IPS DF 6.9 (cell line): ENCODE measurements around the gene AKR1C1.
"Not testable (repeated sequence)": the region's sequence is repeated elsewhere in the genome, so short reads cannot be mapped to it uniquely, and the experiment has no call there.

Experiments
- DNase-seq: peaks from one replicate; pipeline ENCODE4 v3.0.0-alpha.2; 2013; ENCODE audit warnings: low read depth, low spot score
- H3K27ac ChIP-seq: one replicate; pipeline ENCODE4 v1.5.1; 2013; ENCODE audit warnings: low read length, control low read depth
- H3K27me3 ChIP-seq: 2 replicates; pipeline ENCODE4 v1.6.1; 2013; ENCODE audit warnings: mild to moderate bottlenecking, low read length; ENCODE audit not compliant: control insufficient read depth, insufficient read depth
- H3K36me3 ChIP-seq: 2 replicates; pipeline ENCODE4 v1.6.1; 2013; ENCODE audit warnings: low read length; ENCODE audit not compliant: control insufficient read depth, insufficient read depth
- H3K4me1 ChIP-seq: 2 replicates; pipeline ENCODE4 v1.6.1; 2013; ENCODE audit warnings: low read length; ENCODE audit not compliant: control insufficient read depth, insufficient read depth
- H3K4me3 ChIP-seq: 2 replicates; pipeline ENCODE4 v1.5.1; 2013; ENCODE audit warnings: mild to moderate bottlenecking, low read length
- H3K9me3 ChIP-seq: 2 replicates; pipeline ENCODE4 v1.6.1; 2013; ENCODE audit warnings: low read length, inconsistent platforms; ENCODE audit not compliant: control insufficient read depth, insufficient read depth
- WGBS: extraction: QIAGEN DNeasy Blood & Tissue Kit; methylation state at CpG from one replicate; pipeline ENCODE4 v1.1.7; 2013; ENCODE audit warnings: mixed read lengths, missing lambda C conversion rate; ENCODE audit not compliant: insufficient read length, insufficient coverage; 5-methylcytosine and 5-hydroxymethylcytosine counted together

AKR1C1 gene

DNA sequence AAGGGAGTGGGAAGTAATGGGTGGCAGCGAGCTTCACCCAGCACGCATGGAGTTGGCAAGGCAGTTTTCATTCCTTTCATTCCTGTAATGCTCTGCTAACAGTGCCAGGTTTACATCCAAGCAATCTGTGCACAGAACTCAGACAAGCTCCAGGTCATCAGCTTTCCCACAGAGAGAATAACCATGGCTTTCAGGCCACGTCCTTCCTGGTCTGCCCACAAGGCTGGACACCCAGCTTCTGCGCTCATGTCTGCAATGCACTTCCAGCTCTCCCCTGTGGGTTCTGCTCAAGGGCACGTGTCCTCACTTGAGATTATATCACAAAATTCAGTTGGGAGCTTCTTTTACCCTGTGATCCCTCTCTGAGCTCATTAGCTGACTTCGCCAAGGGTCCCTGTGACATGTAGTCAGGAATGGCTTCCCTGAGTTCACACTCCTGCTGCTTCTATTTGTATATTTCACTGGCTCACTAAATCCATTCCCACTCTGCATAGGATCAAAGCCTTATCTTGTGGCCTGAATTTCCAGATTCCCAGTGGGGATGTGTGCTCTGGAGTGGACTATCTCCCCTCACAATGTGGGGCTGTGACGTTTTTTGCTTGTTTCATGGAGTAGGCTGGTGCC lies 21.9 kb downstream of the AKR1C1 start:
- Histone ChIP-seq H3K4me3 (no peak overlapping the region), H3K9me3 (no peaks in the 10 kb centered on the region), H3K27ac (no peak overlapping the region), H3K27me3 (no peaks in the 10 kb centered on the region), H3K36me3 (no peaks in the 10 kb centered on the region), H3K4me1 (peaks cover 3% of the 10 kb centered on the region)
- WGBS: no CpG with 5 or more reads among the region's 7 CpGs
- DNase-seq: no peak

DNA sequence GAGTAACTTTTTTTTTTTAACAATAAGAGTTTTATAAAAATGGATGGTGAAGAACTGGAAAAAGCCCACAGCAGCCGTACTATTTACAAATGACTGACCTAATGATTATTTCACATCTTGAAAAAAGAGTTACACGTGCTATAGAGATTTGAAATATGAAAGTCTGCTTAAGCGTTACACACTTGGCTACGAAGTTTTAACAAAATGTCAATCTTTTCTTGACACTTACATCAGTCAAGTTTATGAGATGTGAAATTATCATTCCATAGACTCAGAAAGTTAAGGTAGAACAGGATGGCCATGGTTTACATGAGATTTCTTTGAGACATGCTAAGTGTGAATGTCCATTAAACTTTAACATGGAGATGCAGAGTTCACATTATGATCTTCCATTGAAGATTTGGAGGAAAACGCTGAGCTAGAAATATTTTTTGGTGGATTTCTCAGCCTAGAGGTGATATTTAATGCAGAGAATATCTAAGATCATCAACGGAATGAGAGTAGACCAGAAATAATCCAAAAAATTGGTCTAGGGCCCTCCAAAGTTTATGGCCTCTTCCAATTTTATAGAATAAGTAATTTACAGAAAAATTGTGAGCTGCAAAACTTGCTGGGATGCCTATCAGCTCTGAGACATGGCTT lies 24.9 kb downstream of the AKR1C1 start:
- not testable (repeated sequence) for H3K4me1 ChIP-seq, H3K27me3 ChIP-seq, H3K9me3 ChIP-seq, DNase-seq, H3K27ac ChIP-seq, H3K4me3 ChIP-seq, H3K36me3 ChIP-seq
- no CpG with 5 or more reads among the region's 6 CpGs for WGBS

DNA sequence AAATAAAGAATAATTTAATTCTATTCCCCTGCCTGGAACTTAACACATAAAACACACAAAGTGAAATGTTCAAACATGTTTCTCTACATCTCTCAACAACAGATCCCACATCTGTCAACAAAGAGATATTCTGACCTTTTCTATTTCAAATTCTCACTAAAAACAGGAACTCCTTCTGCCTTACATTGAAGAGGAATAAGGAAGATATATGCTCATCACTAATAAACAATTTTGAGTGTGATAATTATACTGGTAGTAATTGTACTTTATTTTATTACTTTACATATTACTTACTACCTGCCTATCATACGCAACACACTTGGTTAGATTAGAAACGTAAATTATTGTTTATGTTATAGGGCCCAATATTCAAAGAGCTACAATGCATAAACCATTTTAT lies 27.0 kb downstream of the AKR1C1 start:
- WGBS: no CpG with 5 or more reads among the region's 2 CpGs
- DNase-seq: no peak
- Histone ChIP-seq H3K4me3 (no peak overlapping the region), H3K27me3 (no peaks in the 10 kb centered on the region), H3K36me3 (no peaks in the 10 kb centered on the region), H3K27ac (no peak overlapping the region), H3K4me1 (no peaks in the 10 kb centered on the region), H3K9me3 (no peaks in the 10 kb centered on the region)

DNA sequence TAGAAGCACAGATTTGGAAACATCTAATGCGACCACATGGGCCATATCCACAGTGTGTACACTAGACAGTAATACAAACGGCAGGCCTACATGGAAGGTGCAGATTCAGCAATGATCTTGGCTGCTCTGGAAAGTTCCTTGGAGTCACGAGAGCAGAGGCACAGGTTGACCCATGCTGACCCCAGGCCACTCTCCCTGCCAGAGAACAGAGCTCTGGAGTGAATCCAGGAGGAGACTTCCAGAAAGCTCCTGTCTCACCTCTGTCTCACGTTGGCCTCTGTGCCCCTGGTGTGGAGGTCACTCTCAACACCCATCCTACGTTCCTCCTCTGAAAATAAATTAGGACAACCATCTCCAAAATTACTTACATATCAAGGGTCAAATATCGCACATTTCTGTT lies 28.2 kb downstream of the AKR1C1 start:
- not testable (repeated sequence) for H3K27me3 ChIP-seq, H3K4me3 ChIP-seq, H3K9me3 ChIP-seq, H3K27ac ChIP-seq, H3K4me1 ChIP-seq, H3K36me3 ChIP-seq, DNase-seq
- WGBS: no CpG with 5 or more reads among the region's 6 CpGs

DNA sequence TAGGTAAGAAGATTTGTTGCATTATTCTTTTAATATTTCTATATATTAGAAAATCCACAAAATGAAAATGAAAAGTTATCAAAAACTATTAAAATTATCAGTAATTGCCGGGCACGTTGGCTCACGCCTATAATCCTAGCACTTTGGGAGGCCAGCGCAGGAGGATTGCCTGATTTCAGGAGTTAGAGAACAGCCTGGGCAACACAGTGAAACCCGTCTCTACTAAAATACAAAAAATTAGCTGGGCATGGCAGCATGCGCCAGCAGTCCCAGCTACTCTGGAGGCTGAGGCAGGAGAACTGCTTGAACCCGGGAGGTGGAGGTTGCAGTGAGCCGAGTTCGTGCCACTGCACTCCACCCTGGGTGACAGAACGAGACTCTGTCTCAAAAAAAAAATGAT lies 29.3 kb downstream of the AKR1C1 start:
- H3K36me3 ChIP-seq, H3K27ac ChIP-seq, H3K4me1 ChIP-seq, H3K4me3 ChIP-seq, H3K9me3 ChIP-seq, DNase-seq, H3K27me3 ChIP-seq: not testable (repeated sequence)
- WGBS: no CpG with 5 or more reads among the region's 10 CpGs

DNA sequence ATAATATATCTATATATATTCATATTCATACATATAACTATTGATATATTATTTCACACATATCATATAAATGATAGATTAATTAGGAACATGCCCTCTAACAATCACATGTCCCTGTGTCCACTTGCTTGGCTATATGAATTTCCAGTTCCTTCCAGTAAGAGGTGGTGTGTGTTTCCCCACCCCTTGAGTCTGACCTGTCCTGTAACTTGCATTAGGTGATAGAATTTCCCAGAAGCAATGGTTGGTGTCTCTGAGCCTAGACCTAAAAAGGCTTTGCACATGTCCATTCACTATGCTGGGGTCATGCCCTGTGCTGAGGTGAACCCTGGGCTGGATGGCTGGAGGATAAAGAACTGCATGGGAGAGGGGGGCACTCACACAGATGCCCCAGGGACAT lies 31.0 kb downstream of the AKR1C1 start:
- H3K9me3 ChIP-seq, H3K27me3 ChIP-seq, H3K4me1 ChIP-seq, H3K4me3 ChIP-seq, H3K27ac ChIP-seq, DNase-seq, H3K36me3 ChIP-seq: not testable (repeated sequence)

DNA sequence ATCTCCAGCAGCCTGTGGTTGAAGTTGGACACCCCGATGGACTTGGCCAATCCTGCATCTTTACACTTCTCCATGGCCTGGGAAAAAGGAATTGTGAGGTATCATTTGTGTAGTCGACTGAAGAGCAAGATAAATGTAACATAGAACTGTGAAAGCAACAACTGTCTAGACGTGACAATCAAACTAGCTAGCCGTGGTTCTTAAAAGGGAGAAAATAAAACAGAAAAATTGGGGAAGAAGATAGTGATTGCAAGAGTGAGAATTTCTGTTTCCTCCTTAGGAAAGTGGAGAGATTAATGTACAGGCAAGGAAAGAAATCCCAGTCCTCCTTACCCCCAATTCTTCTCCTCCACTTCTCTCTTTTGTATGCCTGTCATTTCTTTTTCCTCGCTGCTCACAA lies 35.5 kb downstream of the AKR1C1 start:
- H3K27ac ChIP-seq: no peak overlapping the region

DNA sequence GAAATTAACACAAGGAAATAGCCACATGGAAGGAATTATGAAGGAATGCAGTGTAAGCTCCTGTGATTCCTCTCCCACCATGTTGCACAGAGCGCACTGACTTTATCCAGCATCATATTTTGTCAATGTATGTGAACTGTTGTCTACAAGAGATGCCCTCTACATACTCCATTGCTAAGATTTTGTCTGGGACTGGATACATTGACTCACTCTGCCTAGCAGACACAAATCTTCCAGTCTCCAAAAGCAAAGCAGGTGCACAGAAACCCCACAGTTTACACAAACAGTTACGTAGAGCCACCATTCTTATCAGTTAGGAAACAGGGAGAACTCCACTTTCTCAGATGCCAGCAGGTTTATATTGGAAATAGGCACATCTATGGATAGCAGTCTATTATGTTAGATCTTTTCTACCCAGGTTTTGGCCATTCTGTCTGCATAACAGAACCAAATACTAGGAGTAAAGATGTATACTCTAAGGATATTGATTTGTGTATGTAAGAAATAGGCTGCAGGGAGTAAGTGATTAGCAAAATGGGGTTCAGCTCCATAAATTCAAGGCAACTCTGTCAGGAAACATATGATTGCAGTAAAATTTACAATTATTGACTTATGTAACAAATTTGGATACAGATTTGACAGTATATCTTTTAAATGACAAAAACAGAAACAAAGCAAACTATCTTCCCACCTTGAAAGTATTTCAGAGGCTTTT lies 39.0 kb downstream of the AKR1C1 start:
- H3K36me3 ChIP-seq: no peaks in the 10 kb centered on the region
- no peak overlapping the region for H3K4me3 ChIP-seq
- H3K27ac ChIP-seq: no peak overlapping the region
- DNase-seq: no peak
- H3K9me3 ChIP-seq: no peaks in the 10 kb centered on the region
- no CpG with 5 or more reads among the region's 2 CpGs for WGBS
- no peaks in the 10 kb centered on the region for H3K27me3 ChIP-seq
- H3K4me1 ChIP-seq: no peaks in the 10 kb centered on the region

More for the DNA sequence above, 35.5 kb downstream of the AKR1C1 start:
- Histone ChIP-seq H3K4me1 (no peaks in the 10 kb centered on the region), H3K4me3 (no peak overlapping the region), H3K9me3 (no peaks in the 10 kb centered on the region), H3K27me3 (no peaks in the 10 kb centered on the region), H3K36me3 (no peaks in the 10 kb centered on the region)
- DNase-seq: no peak
- WGBS: no CpG with 5 or more reads among the region's 5 CpGs

DNA sequence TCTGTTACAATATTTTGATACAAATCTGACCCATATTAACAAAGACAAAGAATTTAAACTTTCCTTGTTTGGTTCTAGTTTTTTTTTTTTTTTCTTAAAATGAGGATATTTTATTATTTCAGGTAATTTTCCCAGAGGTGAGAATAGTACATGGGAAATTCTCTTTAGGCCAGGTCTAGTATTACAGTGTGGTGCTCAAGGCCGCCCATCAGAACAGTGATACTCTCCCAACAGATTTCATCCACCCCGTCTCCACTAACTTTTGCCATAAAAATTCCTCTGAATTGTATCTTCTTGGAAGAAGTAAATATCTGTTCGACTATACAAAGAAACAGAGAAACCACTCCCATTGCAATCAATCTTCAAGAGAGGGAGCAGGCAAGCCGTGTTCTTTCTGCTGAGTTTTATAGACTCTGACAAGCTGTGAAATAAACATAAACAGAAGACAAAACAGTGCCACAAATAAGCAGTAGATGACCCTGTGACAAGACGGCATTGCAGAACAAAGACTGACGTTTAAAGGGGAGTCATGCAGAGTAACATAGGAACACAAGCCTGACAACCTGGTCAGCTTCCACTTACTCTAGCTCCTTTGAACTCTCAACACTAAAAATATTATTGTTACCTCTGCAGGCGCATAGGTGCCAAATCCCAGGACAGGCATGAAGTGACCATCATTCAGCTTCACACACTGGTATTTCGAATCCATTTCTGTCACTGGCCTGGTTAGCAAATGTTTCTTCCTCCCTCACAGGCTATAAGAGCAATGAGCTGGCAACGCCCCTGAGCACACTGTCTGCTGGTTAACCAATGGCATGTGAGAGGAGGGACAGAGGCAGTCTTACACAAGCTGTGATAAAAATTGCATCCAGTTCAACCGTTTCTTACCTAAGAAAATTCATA lies 40.2 kb downstream of the AKR1C1 start, which contains the start of gene AKR1C2:
Gene AKR1C2, minus strand, starts transcription at position 731 of the 903 bp plus-strand sequence. Its CDS starts 22 bp downstream, at position 709.
- not testable (repeated sequence) for H3K27ac ChIP-seq, H3K4me1 ChIP-seq, H3K9me3 ChIP-seq, DNase-seq, H3K4me3 ChIP-seq, H3K36me3 ChIP-seq, H3K27me3 ChIP-seq
- WGBS: no CpG with 5 or more reads among the region's 10 CpGs

DNA sequence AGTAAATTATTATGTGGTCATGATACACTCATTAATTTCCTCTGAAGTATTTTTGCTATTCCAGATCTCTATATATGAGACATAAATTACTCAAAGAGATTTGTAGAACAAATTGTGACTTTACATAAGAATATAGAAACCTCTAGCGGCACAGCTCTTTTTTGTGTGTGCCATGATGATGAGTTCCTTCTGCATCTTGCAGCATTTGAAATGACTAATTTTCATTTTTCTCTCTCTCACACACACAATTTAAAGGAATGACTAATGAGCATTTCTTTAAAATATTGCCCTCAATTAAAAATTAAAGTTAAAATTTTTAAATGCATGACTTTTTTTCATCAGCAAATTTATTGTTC lies 40.8 kb downstream of the AKR1C1 start:
- H3K9me3 ChIP-seq, H3K27me3 ChIP-seq, H3K4me1 ChIP-seq, H3K27ac ChIP-seq, DNase-seq, H3K36me3 ChIP-seq, H3K4me3 ChIP-seq: not testable (repeated sequence)
- no CpG with 5 or more reads among the region's 1 CpG for WGBS
